Hematopoietic multipotent progenitor cell treated with erythropoietin and hydrocortisone succinate and interleukin-3 and kit ligand, for 8 days (in vitro differentiated cells): Measurements from ENCODE around the gene A1BG.
A peak's percentile ranks its signal among the peaks of the same experiment; 100 is the strongest.
"Not testable (repeated sequence)": the region's sequence is repeated elsewhere in the genome, so short reads cannot be mapped to it uniquely, and the experiment has no call there.

ENCODE experiments used
- DNase-seq: peaks from one replicate; pipeline ENCODE4 v3.0.0-alpha.2; 2015

The A1BG gene

GRCh38 chr19:58334691-58335249 is 18.5 kb downstream of the A1BG start:
- no peak for DNase-seq

- DNase-seq = no peak
Measured at GRCh38 chr19:58332697-58333096, 20.6 kb downstream of the A1BG start.

DNA sequence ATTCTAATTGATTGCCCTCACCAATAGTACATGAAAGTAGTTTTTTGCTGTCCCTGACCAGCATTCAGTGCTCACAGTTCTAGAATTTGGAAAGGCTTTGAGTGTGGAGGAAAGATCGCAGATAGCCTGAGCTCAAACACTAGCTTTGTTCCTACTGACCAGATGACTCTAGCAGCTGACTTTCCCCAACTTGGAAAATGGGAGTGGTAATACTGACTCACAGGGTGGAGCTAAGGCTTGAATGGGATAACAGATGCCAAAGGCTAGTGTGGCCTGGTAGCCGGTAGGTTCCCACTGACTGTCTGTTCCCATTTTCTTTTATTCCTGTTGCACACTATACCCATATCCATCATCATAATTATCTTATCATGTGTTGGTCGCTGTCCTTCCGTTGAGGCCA is 22.8 kb downstream of the A1BG start:
- DNase-seq = peak; percentile 53

DNA sequence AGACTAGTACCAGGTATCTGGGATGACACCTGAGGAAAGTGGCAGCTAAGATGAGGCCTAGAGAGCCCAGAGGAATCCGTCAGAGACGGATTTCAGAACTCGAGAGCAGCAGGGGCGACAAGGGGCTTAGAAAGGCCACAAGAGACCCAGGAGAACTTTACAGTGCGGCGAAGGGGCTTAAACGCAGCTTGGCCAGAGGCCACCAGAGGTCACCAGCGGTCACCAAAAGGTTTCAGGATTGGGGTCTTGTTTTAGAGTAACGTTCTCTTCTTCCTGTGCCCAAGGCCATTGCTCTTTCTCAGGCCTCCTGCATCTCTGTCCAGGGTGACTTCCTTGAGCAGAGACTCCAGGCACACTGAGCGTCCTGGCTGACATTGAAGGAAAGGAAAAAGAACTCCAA is 24.3 kb downstream of the A1BG start:
- peak; percentile 52 for DNase-seq

DNA sequence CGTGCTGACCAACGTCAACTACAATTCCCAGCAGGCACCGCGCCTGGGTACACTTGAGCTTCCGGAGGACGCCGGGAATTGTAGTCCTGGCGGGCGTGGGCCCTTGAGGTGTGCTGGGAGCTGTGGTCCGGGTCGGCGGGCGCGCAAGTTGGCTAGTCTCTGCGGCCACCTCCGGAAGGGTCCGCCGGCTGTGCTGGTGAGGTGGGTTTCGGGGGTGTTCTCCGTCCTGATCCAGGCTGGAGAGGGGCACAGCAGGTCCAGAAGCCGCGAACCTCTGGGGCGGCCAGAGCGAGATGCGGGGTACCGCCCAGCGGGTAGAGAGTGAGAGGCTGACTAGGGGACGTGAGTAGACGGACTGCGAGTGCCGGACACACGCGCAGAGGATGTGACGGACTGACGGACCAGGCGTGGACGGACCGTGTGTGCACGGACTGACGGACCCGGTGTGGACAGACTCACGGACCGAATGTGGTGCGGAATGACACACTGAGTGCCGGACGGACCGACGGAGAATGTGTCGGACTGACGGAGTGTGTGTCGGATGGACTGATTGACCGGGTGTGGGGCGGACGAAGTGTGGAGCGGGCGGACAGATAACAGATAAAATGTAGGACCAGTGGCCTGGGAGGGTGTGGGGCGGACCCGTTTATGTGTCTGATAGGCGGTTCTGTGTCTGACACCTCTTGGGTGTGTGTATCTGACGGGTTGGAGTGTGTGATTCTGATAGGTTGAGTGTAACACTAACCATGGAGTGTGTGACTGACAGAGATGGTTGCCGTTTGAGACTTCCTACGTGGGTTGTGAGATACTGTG is 26.2 kb downstream of the A1BG start, which contains the start of gene ZSCAN22:
Gene ZSCAN22 (plus strand): TSS at position 81 of the 813 bp plus-strand sequence. CDS start 7,809 bp downstream, outside the sequence.
- DNase-seq = peak; percentile 96

DNA sequence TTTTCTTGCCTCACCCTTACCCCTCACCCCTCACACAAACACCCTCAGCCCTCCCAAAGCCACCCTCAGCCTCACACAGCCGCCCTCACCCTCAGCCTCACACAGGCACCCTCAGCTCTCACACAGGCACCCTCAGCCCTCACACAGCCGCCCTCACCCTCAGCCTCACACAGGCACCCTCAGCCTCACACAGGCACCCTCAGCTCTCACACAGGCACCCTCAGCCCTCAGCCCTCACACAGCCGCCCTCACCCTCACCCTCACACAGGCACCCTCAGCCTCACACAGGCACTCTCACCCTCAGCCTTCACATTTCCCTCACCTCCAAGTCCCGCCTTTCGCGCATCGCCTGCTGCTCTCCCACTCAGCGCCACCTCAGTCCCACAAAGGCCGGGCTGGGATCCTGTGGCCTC is 26.8 kb downstream of the A1BG start:
- no peak for DNase-seq

DNA sequence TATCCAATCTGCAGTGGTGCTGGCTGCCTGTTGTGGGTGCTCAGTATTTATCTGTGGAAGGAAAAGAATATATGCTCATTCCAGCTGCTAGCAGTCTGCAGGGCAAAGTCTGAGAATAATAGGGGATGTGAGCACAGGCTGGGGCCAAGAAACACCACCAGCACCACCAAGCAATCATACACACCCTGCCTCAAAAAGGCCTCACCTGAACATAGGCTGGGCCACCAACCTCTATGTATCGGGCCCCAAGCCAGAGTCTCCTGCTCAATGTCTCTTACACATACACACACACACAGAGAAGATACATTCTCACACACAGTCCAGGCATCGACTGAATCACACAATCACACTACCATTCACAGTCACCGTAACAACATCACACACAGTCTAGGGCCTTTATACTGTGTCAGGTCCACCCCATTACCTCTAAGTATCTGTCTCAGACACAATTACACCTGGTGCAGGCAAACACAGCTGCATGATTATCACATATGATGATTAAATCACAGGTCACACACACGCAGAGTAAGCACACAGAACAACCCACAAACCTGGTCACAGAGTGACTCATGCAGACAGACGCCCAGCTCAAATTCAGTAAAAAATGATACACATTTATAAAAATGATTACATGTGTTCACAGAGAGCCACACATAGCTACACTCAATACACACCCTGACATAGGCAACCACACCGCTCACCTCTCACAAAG is 27.8 kb downstream of the A1BG start:
- no peak for DNase-seq

DNA sequence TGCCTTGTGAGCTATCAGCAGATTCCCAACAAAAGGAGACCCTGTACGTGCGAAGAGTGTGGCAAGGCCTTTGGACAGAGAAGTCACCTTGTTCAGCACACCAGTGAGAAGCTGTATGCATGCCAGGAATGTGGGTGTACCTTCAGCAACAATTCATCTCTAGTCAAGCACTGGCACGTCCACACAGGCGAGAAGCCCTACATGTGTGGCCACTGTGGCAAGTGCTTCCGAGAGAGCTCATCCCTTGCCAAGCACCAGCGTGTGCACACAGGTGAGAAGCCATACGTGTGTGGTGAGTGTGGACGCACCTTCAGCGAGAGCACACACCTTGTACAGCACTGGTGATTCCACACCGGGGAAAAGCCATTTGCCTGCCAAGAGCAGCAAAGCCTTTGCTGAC is 34.1 kb downstream of the A1BG start:
- no peak for DNase-seq

DNA sequence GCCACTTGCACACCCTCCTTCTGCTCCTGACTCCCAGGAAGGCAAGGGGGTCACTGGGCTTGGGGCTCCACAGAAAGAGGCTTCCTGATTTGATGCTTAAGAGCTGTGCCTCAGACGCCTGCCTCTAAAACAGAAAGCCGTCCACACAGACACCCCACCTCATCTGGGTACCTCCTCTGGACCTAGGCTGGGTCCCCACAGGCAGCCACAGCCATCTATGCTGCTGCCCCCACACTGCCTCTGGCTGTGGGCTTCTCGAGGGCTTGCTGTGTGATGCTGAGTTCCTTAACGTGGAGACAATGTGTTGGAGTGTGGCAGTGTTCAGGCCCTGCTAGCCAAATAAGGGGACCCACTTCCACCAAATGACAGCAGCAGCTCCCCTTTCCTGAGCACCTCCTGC is 35.0 kb downstream of the A1BG start:
- DNase-seq = no peak

DNA sequence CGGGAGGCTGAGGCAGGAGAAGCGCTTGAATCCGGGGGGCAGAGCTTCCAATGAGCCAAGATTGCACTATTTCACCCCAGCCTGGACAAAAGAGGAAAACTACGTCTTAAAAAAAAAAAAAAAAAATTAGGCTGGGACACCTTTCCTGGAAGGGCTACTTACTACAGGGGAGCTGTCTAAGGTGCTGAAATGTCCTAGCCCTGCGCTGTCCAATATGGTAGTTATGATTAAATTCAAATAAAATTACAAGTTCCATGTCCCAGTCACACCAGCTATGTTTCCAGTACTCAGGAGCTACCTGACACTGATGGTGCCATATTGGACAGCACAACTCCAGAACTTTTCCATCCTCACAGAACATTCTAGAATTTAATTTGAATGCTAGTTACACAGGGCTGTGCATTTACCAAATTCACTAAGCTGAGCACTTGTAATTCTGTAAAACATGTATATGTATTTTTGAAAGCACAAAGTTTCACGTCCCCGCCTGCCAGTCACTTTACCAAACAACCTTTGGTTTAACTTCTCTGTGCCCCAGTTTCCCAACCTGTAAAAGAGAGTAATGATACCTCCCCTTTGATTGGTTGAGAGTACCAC is 35.7 kb downstream of the A1BG start:
- DNase-seq = peak; percentile 56

DNA sequence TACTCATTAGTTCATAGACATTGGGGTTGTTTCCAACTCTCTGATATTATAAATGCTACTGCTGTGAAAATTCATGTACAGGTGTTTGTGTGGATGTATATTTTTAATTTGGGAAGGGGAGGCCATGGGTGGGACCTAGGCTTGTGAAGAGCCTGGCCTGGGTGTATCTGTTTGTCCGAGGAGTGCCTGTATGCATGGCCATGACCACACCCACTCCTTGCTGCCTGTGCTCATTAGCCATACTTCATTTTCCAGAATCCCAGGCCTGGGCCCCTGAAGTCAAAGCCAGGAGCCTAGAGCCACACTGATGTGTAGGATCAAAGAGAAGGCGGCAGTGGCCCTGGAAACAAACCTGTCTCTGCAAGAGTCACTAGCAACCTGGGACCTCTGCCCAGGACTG is 37.7 kb downstream of the A1BG start:
- DNase-seq = no peak

DNA sequence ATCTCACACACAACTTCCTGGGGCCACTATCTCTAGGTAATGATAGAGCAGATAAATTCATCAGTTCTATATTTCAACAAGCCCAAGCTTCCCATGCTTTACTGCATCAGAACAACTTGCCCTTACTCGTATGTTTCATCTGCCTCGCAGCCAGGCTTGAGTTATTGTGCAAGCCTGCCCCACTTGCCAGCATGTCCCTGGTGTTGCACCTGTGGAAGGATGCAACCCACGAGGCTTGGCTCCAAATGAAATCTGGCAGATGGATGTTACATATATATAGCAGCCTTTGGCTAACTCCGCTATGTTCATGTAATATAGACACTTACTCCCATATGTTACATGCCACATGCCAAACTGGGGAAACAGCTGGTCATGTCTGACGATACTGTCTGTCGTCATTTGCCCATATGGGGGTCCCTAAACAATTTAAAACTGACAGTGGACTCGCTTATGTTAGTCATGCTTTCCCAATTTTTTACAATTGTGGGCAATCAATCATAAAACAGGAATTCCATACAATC is 41.9 kb downstream of the A1BG start:
- DNase-seq = no peak

DNA sequence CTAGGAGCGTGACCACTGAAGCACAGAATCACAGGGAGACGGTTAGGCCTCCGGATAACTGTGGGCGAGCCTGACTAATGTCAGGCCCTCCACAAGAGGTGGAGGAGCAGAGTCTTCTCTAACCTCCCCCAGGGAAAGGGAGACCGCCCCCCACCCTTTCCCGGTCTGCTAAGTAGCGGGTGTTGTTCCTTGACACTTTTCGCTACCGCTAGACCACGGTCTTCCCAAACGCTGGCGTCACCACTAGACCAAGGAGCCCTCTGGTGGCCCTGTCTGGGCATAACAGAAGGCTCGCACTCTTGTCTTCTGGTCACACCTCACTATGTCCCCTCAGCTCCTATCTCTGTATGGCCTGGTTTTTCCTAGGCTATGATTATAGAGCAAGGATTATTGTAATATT is 42.6 kb downstream of the A1BG start:
- DNase-seq = not testable (repeated sequence)

- no peak for DNase-seq
Measured at GRCh38 chr19:58307736-58308135, 45.6 kb downstream of the A1BG start.

DNA sequence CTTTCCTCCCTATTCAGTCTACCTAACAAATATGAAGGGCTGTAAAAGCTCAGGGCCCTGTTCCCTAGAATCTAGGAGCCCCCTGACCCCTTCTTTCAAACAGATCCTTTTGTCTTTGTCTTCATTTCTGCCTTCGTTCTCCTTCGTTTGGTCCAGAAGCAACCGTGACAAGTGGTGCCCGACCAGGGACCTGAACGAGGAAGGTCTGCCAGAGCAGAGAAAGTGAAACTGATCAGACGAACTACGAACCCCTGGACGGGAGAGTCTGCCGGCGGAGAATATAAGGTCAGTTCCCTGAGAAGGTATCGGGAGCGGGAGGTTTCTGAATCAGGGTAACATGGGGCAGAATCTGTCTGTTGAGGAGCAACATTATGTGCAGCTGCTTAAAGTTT is 47.4 kb downstream of the A1BG start:
- DNase-seq = no peak

DNA sequence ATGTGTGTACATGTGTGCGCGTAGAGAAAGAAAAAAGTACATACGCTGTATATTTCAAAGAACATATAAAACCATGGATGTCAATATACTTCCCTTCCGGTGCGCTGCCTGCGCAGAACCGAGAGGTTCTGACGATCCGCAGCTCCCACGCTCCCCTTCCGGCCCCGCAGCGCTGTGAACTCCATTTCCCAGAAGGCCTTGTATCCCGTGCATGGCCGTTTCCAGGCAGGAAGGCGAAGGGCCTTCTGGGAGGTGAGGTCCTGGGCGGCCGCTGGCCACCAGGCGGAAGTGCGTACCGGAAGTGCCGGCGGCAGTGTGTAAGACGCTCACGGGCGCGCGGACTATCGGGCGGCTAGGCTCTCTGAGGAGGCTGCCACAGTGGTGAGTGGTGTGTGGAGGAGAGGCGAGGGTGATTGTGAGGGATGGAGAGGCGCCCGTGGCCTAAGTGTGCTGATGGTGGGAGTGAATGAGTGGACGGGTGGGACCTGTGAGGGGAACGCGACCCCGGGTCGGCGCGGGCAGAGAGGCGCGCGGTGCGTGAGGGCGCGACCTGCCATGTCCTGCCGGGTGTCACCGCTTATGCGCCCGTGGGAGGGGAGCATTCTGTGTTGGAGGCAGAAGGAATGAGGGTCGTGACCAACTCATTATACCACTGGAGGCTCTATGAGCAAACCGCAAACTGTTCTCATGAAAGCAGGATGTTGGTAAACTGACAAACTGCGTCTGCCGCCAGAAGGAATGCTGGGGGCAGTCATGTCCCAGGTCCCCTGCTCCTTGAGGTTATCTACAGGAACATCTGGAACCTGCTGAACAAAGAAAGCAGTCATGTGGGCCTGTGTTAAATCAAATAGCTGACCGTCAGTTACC is 48.0 kb downstream of the A1BG start, which contains the start of gene ERVK3-1:
Gene ERVK3-1 (plus strand): TSS at position 313 of the 867 bp plus-strand sequence. CDS start 6,792 bp downstream, outside the sequence.
- peak; percentile 99 for DNase-seq

GRCh38 chr19:58304748-58305064 is 48.6 kb downstream of the A1BG start:
- DNase-seq = no peak

DNA sequence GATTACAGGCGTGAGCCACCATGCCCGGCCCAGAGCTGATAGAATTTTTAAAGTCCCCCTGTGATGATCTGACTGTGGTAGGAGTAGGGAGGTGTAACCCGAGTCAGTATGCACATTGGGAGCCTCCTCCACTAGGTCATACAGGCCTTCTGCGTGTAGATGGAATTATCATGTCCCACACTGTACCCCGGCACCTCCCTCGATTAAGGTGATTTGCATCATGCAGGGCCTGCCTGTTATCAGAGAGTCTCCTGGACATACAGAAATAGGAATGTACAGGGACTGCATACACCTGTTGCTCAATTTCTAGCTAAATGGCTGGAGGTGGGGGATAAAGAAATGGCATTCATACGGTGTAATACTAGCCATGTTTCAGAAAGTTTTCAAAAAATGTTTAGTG is 49.0 kb downstream of the A1BG start:
- no peak for DNase-seq

DNA sequence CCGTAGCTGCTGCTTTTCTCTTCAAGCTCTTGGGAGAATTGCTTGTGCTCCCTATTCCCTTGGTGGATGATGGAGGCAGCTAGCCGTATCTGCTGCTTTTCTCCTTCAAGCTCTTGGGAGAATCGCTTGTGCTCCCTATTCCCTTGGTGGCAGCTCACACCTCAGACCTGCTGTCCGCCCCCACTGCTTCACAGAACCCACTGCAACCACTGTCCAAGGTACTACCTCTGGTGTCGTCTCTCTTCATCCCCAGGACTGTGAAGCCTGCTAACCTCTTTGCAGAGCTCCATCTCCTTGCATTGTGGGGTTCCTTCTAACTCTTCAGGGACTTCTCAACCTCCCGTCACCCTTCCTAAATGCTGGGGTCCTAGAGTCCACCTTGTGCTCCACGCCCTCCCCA is 52.7 kb downstream of the A1BG start:
- no peak for DNase-seq

GRCh38 chr19:58296104-58296503 is 57.2 kb downstream of the A1BG start:
- DNase-seq = no peak
